Neuronal stem cell (in vitro differentiated cells): ENCODE measurements around the gene MAB21L4.
A peak's percentile ranks its signal among the peaks of the same experiment; 100 is the strongest.

Source experiments
- DNase-seq: peaks from one replicate; pipeline ENCODE4 v3.0.0-alpha.2; 2013; ENCODE audit warnings: low spot score
- H2AFZ ChIP-seq: one replicate; pipeline ENCODE4 v1.6.1; 2013; ENCODE audit warnings: mild to moderate bottlenecking, low read length, inconsistent platforms
- H2AK5ac ChIP-seq: 2 replicates; pipeline ENCODE4 v1.6.1; 2013; ENCODE audit warnings: low read depth, mild to moderate bottlenecking, inconsistent platforms, low read length, moderate library complexity, mixed read lengths
- H2BK120ac ChIP-seq: 2 replicates; pipeline ENCODE4 v1.6.1; 2013; ENCODE audit warnings: low read depth, mild to moderate bottlenecking, inconsistent platforms, low read length, moderate library complexity, mixed read lengths
- H2BK12ac ChIP-seq: one replicate; pipeline ENCODE4 v1.6.1; 2013; ENCODE audit warnings: low read length, inconsistent platforms
- H2BK15ac ChIP-seq: 2 replicates; pipeline ENCODE4 v1.6.1; 2013; ENCODE audit warnings: mild to moderate bottlenecking, low read length, inconsistent platforms, mixed read lengths
- H2BK5ac ChIP-seq: one replicate; pipeline ENCODE4 v1.6.1; 2013; ENCODE audit warnings: inconsistent platforms, mild to moderate bottlenecking, low read length, moderate library complexity
- H3K14ac ChIP-seq: one replicate; pipeline ENCODE4 v1.6.1; 2013; ENCODE audit warnings: low read length, inconsistent platforms
- H3K18ac ChIP-seq: 2 replicates; pipeline ENCODE4 v1.6.1; 2013; ENCODE audit warnings: low read length, inconsistent platforms
- H3K23ac ChIP-seq: 2 replicates; pipeline ENCODE4 v1.6.1; 2013; ENCODE audit warnings: low read depth, mild to moderate bottlenecking, mixed read lengths, low read length, inconsistent platforms; ENCODE audit not compliant: poor library complexity
- H3K27ac ChIP-seq: replicated peaks from 3 replicates; pipeline ENCODE4 v1.5.1; 2013; ENCODE audit warnings: low read length, inconsistent platforms
- H3K27me3 ChIP-seq, 3 experiments: 2 replicates each; pipeline ENCODE4 v1.6.1; 2013; ENCODE audit warnings: low read length in 3 of 3, mild to moderate bottlenecking in 2 of 3, inconsistent platforms in 1 of 3, low read depth in 1 of 3, mixed read lengths in 1 of 3, moderate library complexity in 1 of 3; ENCODE audit not compliant: control insufficient read depth in 3 of 3, insufficient read depth in 3 of 3
- H3K36me3 ChIP-seq, 2 donors: replicated peaks in 1 of 2; 2 replicates each; pipeline ENCODE4 v1.6.1; 2013; ENCODE audit warnings: low read length in 2 of 2; ENCODE audit not compliant: control insufficient read depth in 2 of 2, insufficient read depth in 2 of 2
- H3K4ac ChIP-seq: 2 replicates; pipeline ENCODE4 v1.6.1; 2013; ENCODE audit warnings: inconsistent platforms, mild to moderate bottlenecking, low read length, moderate library complexity
- H3K4me1 ChIP-seq, 2 donors: 1 replicate in 1 of 2; 2 replicates in 1 of 2; pipeline ENCODE4 v1.6.1; 2013; ENCODE audit warnings: low read length in 2 of 2, low read depth in 1 of 2; ENCODE audit not compliant: control insufficient read depth in 2 of 2, insufficient read depth in 1 of 2
- H3K4me2 ChIP-seq: one replicate; pipeline ENCODE4 v1.6.1; 2013; ENCODE audit warnings: mild to moderate bottlenecking, low read length, inconsistent platforms; ENCODE audit not compliant: insufficient read depth, poor library complexity, severe bottlenecking
- H3K4me3 ChIP-seq, 2 donors: 2 replicates each; pipeline ENCODE4 v1.5.1; 2013; ENCODE audit warnings: low read length in 2 of 2, mild to moderate bottlenecking in 2 of 2, inconsistent platforms in 1 of 2, moderate library complexity in 1 of 2
- H3K79me1 ChIP-seq: one replicate; pipeline ENCODE4 v1.6.1; 2013; ENCODE audit warnings: low read depth, mild to moderate bottlenecking, inconsistent platforms, low read length, moderate library complexity
- H3K9ac ChIP-seq: one replicate; pipeline ENCODE4 v1.6.1; 2013; ENCODE audit warnings: mild to moderate bottlenecking, low read depth, low read length, inconsistent platforms; ENCODE audit not compliant: poor library complexity
- H3K9me3 ChIP-seq, 2 donors: replicated peaks in 1 of 2; 2 replicates each; pipeline versions ENCODE3 to v1.6.1; 2013; ENCODE audit warnings: low read length in 2 of 2, mild to moderate bottlenecking in 2 of 2, inconsistent platforms in 1 of 2, low read depth in 1 of 2, mixed read lengths in 1 of 2, moderate library complexity in 1 of 2; ENCODE audit not compliant: control insufficient read depth in 2 of 2, insufficient read depth in 1 of 2
- H4K8ac ChIP-seq: one replicate; pipeline ENCODE4 v1.6.1; 2013; ENCODE audit warnings: low read depth, mild to moderate bottlenecking, inconsistent platforms, low read length, moderate library complexity
- H4K91ac ChIP-seq: one replicate; pipeline ENCODE4 v1.6.1; 2013; ENCODE audit warnings: low read length, low read depth, mild to moderate bottlenecking, inconsistent platforms; ENCODE audit not compliant: poor library complexity
- WGBS, 2 donors: extraction: QIAGEN DNeasy Blood & Tissue Kit; methylation state at CpG; one replicate each; pipeline ENCODE4 v1.1.7; 2013; ENCODE audit warnings: missing lambda C conversion rate in 2 of 2, mixed read lengths in 1 of 2; ENCODE audit not compliant: insufficient read length in 2 of 2, insufficient replicate concordance in 1 of 2; ENCODE audit errors: extremely low coverage in 2 of 2; 5-methylcytosine and 5-hydroxymethylcytosine counted together

MAB21L4 gene

GRCh38 chr2:240878341-240878936 is 17.5 kb downstream of the MAB21L4 start:
- H2BK120ac ChIP-seq = no peak overlapping the region
- H3K18ac ChIP-seq = peak overlapping the region; percentile 70
- no peak overlapping the region for H2BK15ac ChIP-seq
- H3K4me3 ChIP-seq = no peak overlapping the region
- H3K27ac ChIP-seq = no peak overlapping the region
- no peak overlapping the region for H3K4ac ChIP-seq
- H3K4me1 ChIP-seq = no peaks in the 10 kb centered on the region
- H3K27me3 ChIP-seq = peaks cover 0 to 28% (median 0%) of the 10 kb centered on the region in 3 experiments
- H2AK5ac ChIP-seq = peak overlapping the region; percentile 91
- H3K79me1 ChIP-seq = no peaks in the 10 kb centered on the region
- DNase-seq = no peak
- peak overlapping the region; percentile 14 for H3K23ac ChIP-seq
- no peaks in the 10 kb centered on the region for H3K9me3 ChIP-seq
- H2BK12ac ChIP-seq = no peak overlapping the region
- no peak overlapping the region for H4K8ac ChIP-seq
- H4K91ac ChIP-seq = no peak overlapping the region
- H2AFZ ChIP-seq = no peak overlapping the region
- no peaks in the 10 kb centered on the region for H3K36me3 ChIP-seq
- no peak overlapping the region for H3K4me2 ChIP-seq
- no peak overlapping the region for H2BK5ac ChIP-seq
- no peak overlapping the region for H3K9ac ChIP-seq
- no peak overlapping the region for H3K14ac ChIP-seq
- no CpG with 5 or more reads among the region's 18 CpGs for WGBS, 2 donors

GRCh38 chr2:240877460-240878340 is 18.3 kb downstream of the MAB21L4 start:
- H3K4ac ChIP-seq = no peak overlapping the region
- no peak overlapping the region for H3K27ac ChIP-seq
- peak overlapping the region; percentile 6 for H4K8ac ChIP-seq
- H3K18ac ChIP-seq = peak overlapping the region; percentile 3
- H3K27me3 ChIP-seq = peaks cover 0 to 30% (median 0%) of the 10 kb centered on the region in 3 experiments
- no peaks in the 10 kb centered on the region for H3K9me3 ChIP-seq
- H3K23ac ChIP-seq = peak overlapping the region; percentile 8
- no peaks in the 10 kb centered on the region for H3K4me1 ChIP-seq
- H3K36me3 ChIP-seq = no peaks in the 10 kb centered on the region
- no peak overlapping the region for H2BK120ac ChIP-seq
- WGBS, 2 donors = no CpG with 5 or more reads among the region's 40 CpGs
- DNase-seq = no peak
- H3K14ac ChIP-seq = no peak overlapping the region
- no peak overlapping the region for H4K91ac ChIP-seq
- no peak overlapping the region for H2BK12ac ChIP-seq
- no peak overlapping the region for H2AFZ ChIP-seq
- H3K9ac ChIP-seq = no peak overlapping the region
- H3K4me3 ChIP-seq = no peak overlapping the region
- H2BK15ac ChIP-seq = no peak overlapping the region
- no peak overlapping the region for H2AK5ac ChIP-seq
- peak overlapping the region; percentile 53 for H2BK5ac ChIP-seq
- no peaks in the 10 kb centered on the region for H3K79me1 ChIP-seq
- H3K4me2 ChIP-seq = no peak overlapping the region

- Histone ChIP-seq H3K18ac (peak overlapping the region; percentile 13), H3K4me1 (no peaks in the 10 kb centered on the region), H4K91ac (no peak overlapping the region), H3K23ac (peak overlapping the region; percentile 8), H2BK5ac (peak overlapping the region; percentile 53), H3K4ac (no peak overlapping the region), H3K79me1 (no peaks in the 10 kb centered on the region), H3K4me2 (no peak overlapping the region), H2BK15ac (peak overlapping the region; percentile 67), H2BK12ac (no peak overlapping the region), H3K36me3 (peaks cover 0 to 2% of the 10 kb centered on the region in 2 donors), H3K4me3 (no peak overlapping the region), H3K9ac (peak overlapping the region; percentile 21), H4K8ac (peak overlapping the region; percentile 6), H2AFZ (no peak overlapping the region), H3K27me3 (peaks cover 0 to 31% (median 0%) of the 10 kb centered on the region in 3 experiments), H3K9me3 (no peaks in the 10 kb centered on the region), H2BK120ac (peak overlapping the region; percentile 31), H3K14ac (peak overlapping the region; percentile 40), H2AK5ac (no peak overlapping the region), H3K27ac (no peak overlapping the region)
- no peak for DNase-seq
- no CpG with 5 or more reads among the region's 18 CpGs for WGBS, 2 donors
These were observed 19.3 kb downstream of the MAB21L4 start for GRCh38 chr2:240876475-240877251.
